Activated CD8-positive, alpha-beta memory T cell treated with anti-CD3 and anti-CD28 coated beads, Interleukin-2, amount 10 ng/mL, durations not matched to agents 7 days and 5 days (primary cell): ENCODE data around the gene SAMD4A. TPM values are rescaled to one million over a fixed set of nuclear protein-coding genes. Genes with fewer than 3 reads are reported as not detected.

Experiments used
- ATAC-seq: fragments of 150-1000 bp; cut with Tn5 transposase; one replicate; pipeline ENCODE4 v1.10.0; 2021; ENCODE audit warnings: moderate library complexity
- CTCF ChIA-PET: fragments of 350-600 bp; sonication (Branson Sonifier 250); formaldehyde crosslinking; loops from one replicate; lab custom pipeline; 2021; ENCODE audit warnings: antibody characterized with exemption; lab: Charles Lee
- DNase-seq: peaks from one replicate; pipeline ENCODE4 v3.0.0-alpha.2; 2020
- H3K27ac Mint-ChIP-seq: one replicate; pipeline ENCODE4 v1.8.0; 2021; ENCODE audit warnings: mild to moderate bottlenecking, mixed read lengths
- H3K27me3 Mint-ChIP-seq: one replicate; pipeline ENCODE4 v1.8.0; 2021; ENCODE audit warnings: mixed read lengths
- H3K36me3 Mint-ChIP-seq: one replicate; pipeline ENCODE4 v1.8.0; 2021; ENCODE audit warnings: mild to moderate bottlenecking, mixed read lengths
- H3K4me1 Mint-ChIP-seq: one replicate; pipeline ENCODE4 v1.8.0; 2021; ENCODE audit warnings: mixed read lengths
- H3K4me3 Mint-ChIP-seq: one replicate; pipeline ENCODE4 v1.8.0; 2021; ENCODE audit warnings: mild to moderate bottlenecking, moderate library complexity, mixed read lengths
- H3K9me3 Mint-ChIP-seq: one replicate; pipeline ENCODE4 v1.8.0; 2022; ENCODE audit warnings: low read depth, mixed read lengths
- total RNA-seq, 2 experiments: library from RNA; stranded (reverse); gene quantifications; one replicate each; pipeline ENCODE4 v1.2.3, GENCODE V29; 2021

SAMD4A gene
- total RNA-seq, 2 experiments from 2014 or later: 1.6 to 1.7 TPM

DNA sequence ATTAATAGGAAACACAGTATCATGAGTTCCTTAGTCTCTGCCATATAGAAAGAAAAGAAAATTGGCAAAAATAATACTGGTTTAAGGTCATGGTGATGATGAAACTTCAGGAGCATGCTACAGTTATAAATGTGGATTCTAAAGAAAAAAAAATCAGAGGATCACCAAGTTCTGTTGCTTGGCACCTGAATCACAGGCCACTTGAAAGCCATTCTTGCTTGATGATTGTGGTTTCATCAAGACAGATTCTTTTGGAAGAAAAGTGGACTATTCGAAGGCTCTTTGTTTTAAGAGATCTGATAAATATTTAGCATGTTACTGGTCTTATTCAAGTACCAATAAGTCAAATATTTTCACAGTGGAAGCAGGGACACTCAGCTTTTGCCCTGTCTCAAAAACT is 148.9 kb downstream of the SAMD4A start:
- Mint-ChIP-seq H3K27ac (no peak overlapping the region), H3K9me3 (peaks cover 2% of the 10 kb centered on the region), H3K27me3 (peaks cover 39% of the 10 kb centered on the region), H3K4me1 (peaks cover 17% of the 10 kb centered on the region), H3K36me3 (peaks cover 4% of the 10 kb centered on the region), H3K4me3 (no peak overlapping the region)
- no peak for ATAC-seq
- DNase-seq: no peak
- CTCF ChIA-PET: no interaction called here

DNA sequence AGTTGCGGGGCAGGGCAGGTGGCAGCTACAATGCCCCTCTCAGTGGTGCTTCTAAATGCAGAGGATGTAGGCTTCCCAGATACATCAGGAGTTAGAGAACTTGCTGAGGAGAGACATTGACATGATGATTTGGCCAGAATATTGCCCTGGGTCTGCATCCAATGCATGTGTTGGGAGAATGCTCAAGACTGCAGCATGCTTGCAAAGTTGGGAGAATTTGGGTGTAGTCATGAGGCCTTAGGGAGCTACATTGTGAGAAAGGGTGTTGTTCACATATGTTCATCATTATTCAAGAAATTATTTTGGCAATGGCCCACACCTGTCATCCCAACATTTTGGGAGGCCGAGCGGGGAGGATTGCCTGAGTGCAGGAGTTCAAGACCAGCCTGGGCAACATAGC is 149.9 kb downstream of the SAMD4A start:
- CTCF ChIA-PET: interaction anchor here (0.8 kb wide), 1 partner anchor 150 kb away, joined by 4 read pairs; the partner anchor contains the start of gene SAMD4A
- DNase-seq: no peak
- Mint-ChIP-seq H3K27ac (no peak overlapping the region), H3K36me3 (no peaks in the 10 kb centered on the region), H3K4me3 (no peak overlapping the region), H3K4me1 (peaks cover 10% of the 10 kb centered on the region), H3K9me3 (no peaks in the 10 kb centered on the region), H3K27me3 (peaks cover 44% of the 10 kb centered on the region)
- no peak for ATAC-seq

- H3K4me3 Mint-ChIP-seq: no peak overlapping the region
- ATAC-seq (no peak), DNase-seq (no peak)
- no peak overlapping the region for H3K27ac Mint-ChIP-seq
- H3K27me3 Mint-ChIP-seq: peaks cover 44% of the 10 kb centered on the region
- CTCF ChIA-PET: interaction anchor here (0.7 to 4.0 kb wide), 2 partner anchors 28 to 56 kb away, joined by 3 to 16 read pairs; no protein-coding TSS in a partner anchor
- no peaks in the 10 kb centered on the region for H3K36me3 Mint-ChIP-seq
- peaks cover 8% of the 10 kb centered on the region for H3K4me1 Mint-ChIP-seq
- H3K9me3 Mint-ChIP-seq: no peaks in the 10 kb centered on the region
Measured at GRCh38 chr14:54718046-54718445, 151.1 kb downstream of the SAMD4A start.

GRCh38 chr14:54719406-54719805 is 152.5 kb downstream of the SAMD4A start:
- no peaks in the 10 kb centered on the region for H3K36me3 Mint-ChIP-seq
- ATAC-seq (no peak), DNase-seq (no peak)
- H3K4me1 Mint-ChIP-seq: peaks cover 8% of the 10 kb centered on the region
- H3K4me3 Mint-ChIP-seq: no peak overlapping the region
- no peak overlapping the region for H3K27ac Mint-ChIP-seq
- H3K9me3 Mint-ChIP-seq: no peaks in the 10 kb centered on the region
- CTCF ChIA-PET: interaction anchor here (0.7 to 4.0 kb wide), 3 partner anchors 9 to 153 kb away, joined by 3 to 16 read pairs (median 3); partner anchors contain the start of gene SAMD4A
- H3K27me3 Mint-ChIP-seq: peaks cover 53% of the 10 kb centered on the region

DNA sequence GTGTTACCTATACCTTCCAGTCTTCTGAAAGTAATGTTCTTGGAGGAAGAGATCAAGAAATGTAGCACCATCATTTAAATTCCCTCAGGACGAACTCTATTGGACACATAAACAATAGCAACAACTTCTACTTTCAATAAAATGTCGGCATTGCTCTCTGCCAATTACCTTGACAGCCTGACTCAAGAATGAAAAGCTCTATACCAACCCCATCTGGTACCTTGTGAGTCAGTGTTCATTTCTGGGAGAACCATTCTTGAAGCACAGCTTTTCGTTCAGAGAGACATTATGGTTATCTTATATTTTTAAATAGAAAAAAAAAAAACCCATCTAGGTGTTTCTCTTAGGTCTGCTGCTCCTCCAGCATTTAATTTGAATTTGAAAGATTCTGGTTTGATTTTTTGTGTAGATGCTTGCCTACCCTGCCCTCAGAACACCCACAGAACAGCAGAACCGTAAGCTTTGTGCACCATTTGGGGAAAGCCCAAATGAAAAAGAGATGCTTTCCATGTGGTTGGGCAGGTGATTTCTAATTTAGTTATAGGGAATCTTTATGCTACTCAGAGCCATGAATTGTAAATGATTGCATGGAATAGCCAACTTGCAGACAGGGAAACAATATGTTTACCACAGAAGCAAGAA is 156.0 kb downstream of the SAMD4A start:
- ATAC-seq: peak; percentile 45
- Mint-ChIP-seq H3K4me1 (peaks cover 8% of the 10 kb centered on the region), H3K27ac (no peak overlapping the region), H3K4me3 (no peak overlapping the region), H3K36me3 (no peaks in the 10 kb centered on the region), H3K9me3 (no peaks in the 10 kb centered on the region), H3K27me3 (peaks cover 64% of the 10 kb centered on the region)
- no peak for DNase-seq
- CTCF ChIA-PET: interaction anchor here (0.5 to 4.6 kb wide), 8 partner anchors 16 to 174 kb away, joined by 3 to 28 read pairs (median 4); no protein-coding TSS in a partner anchor

DNA sequence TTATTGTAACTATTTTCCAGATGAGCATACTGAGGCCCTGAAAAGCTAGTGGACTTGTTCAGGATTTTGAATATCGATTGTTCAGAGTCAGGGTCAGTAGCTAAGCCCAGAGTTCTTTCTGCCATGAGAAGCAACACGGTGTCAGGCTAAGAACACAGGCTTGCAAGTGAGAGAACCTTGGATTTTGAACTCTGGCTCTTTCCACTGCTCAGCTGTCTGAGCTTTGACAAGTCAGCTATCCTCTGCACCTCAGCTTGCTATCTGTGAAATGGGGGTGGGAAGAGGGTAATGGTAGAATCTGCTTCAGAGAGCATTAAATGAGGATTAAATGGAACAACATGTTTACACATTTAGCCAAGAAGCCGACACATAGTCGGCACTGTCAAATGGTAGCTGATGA is 157.2 kb downstream of the SAMD4A start:
- Mint-ChIP-seq H3K36me3 (no peaks in the 10 kb centered on the region), H3K27ac (no peak overlapping the region), H3K9me3 (no peaks in the 10 kb centered on the region), H3K4me1 (peaks cover 13% of the 10 kb centered on the region), H3K4me3 (no peak overlapping the region), H3K27me3 (peaks cover 71% of the 10 kb centered on the region)
- no peak for ATAC-seq
- CTCF ChIA-PET: interaction anchor here (0.8 to 4.6 kb wide), 4 partner anchors 51 to 175 kb away, joined by 3 to 28 read pairs (median 4); no protein-coding TSS in a partner anchor
- no peak for DNase-seq

GRCh38 chr14:54724676-54725325 is 157.9 kb downstream of the SAMD4A start:
- no peaks in the 10 kb centered on the region for H3K36me3 Mint-ChIP-seq
- H3K4me3 Mint-ChIP-seq: no peak overlapping the region
- CTCF ChIA-PET: interaction anchor here (0.8 to 4.6 kb wide), 2 partner anchors 50 to 161 kb away, joined by 6 to 28 read pairs; no protein-coding TSS in a partner anchor
- DNase-seq: no peak
- peaks cover 66% of the 10 kb centered on the region for H3K27me3 Mint-ChIP-seq
- H3K9me3 Mint-ChIP-seq: no peaks in the 10 kb centered on the region
- ATAC-seq: no peak
- H3K27ac Mint-ChIP-seq: no peak overlapping the region
- peaks cover 18% of the 10 kb centered on the region for H3K4me1 Mint-ChIP-seq

- CTCF ChIA-PET: interaction anchor here (4.6 kb wide), 1 partner anchor 49 kb away, joined by 28 read pairs; no protein-coding TSS in a partner anchor
- no peak overlapping the region for H3K27ac Mint-ChIP-seq
- H3K36me3 Mint-ChIP-seq: no peaks in the 10 kb centered on the region
- DNase-seq: no peak
- H3K9me3 Mint-ChIP-seq: no peaks in the 10 kb centered on the region
- H3K4me1 Mint-ChIP-seq: peaks cover 25% of the 10 kb centered on the region
- no peak for ATAC-seq
- H3K27me3 Mint-ChIP-seq: peaks cover 66% of the 10 kb centered on the region
- no peak overlapping the region for H3K4me3 Mint-ChIP-seq
Measured at GRCh38 chr14:54725998-54726397, 159.1 kb downstream of the SAMD4A start.

DNA sequence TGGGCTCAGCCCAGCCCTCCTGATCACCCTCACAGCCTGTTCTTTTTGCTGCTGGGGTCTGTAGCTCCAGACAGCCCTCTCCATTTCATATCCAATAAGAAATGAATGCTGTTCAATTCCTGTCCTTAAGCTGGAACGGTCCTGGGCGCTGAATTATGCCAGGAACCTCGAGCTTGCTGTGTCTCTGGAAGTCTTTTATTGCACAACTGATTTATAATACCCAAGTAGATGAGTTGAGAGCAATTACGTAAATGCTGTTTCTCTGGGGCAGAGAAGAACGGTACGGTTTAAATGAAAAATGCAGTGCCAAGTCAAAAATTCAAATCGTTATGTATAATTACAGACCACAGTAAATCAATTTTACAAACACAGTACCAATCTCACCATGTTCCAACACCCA is 161.0 kb downstream of the SAMD4A start:
- ATAC-seq (no peak), DNase-seq (no peak)
- Mint-ChIP-seq H3K9me3 (no peaks in the 10 kb centered on the region), H3K4me3 (no peak overlapping the region), H3K27me3 (peaks cover 71% of the 10 kb centered on the region), H3K36me3 (no peaks in the 10 kb centered on the region), H3K4me1 (peaks cover 21% of the 10 kb centered on the region), H3K27ac (no peak overlapping the region)
- CTCF ChIA-PET: interaction anchor here (1.1 to 5.1 kb wide), 2 partner anchors 47 to 92 kb away, joined by 3 to 40 read pairs; no protein-coding TSS in a partner anchor

GRCh38 chr14:54728700-54729527 is 162.0 kb downstream of the SAMD4A start:
- H3K36me3 Mint-ChIP-seq: no peaks in the 10 kb centered on the region
- CTCF ChIA-PET: interaction anchor here (0.5 to 5.1 kb wide), 2 partner anchors 46 to 117 kb away, joined by 3 to 40 read pairs; no protein-coding TSS in a partner anchor
- H3K4me3 Mint-ChIP-seq: no peak overlapping the region
- no peak for ATAC-seq
- peaks cover 27% of the 10 kb centered on the region for H3K4me1 Mint-ChIP-seq
- no peaks in the 10 kb centered on the region for H3K9me3 Mint-ChIP-seq
- H3K27me3 Mint-ChIP-seq: peaks cover 72% of the 10 kb centered on the region
- H3K27ac Mint-ChIP-seq: no peak overlapping the region
- no peak for DNase-seq

DNA sequence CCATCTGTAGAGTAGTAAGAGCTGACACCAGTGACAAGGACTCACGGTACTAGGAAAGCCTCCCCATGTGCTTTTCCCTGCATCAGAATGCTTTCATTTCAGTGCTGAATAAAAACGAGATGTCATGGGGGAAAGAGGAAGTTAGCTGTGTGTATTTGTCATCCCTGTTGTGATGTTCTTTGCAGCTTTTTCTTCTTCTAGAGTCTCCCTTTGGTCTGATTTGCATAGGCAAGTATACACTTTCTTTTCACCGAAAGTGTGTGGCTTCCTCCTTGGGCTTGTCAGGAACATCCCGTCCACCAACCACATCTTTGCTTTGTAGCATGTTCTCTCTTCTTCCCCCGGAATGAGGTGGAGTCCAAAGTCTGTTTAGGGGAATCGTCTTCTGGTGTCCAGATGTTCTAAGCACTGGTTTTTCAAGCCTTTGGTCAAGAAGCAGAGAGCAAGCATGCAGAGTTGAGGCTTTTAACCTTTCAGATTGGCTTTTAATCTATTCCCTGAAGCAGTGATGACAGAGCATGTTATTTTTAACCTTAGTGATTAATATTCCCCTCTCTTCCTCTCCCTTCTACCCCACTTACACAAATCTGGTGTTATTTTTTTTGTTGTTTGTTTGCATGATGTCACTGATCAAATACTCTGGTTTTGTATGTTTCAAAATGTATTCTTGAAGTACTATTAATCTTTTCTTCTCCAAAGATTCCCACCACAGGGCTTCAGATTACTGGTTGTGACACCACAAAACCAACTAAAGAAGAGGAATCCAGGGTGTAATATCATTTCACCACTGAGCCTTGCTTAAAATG is 163.4 kb downstream of the SAMD4A start:
- H3K36me3 Mint-ChIP-seq: no peaks in the 10 kb centered on the region
- H3K27ac Mint-ChIP-seq: peak overlapping the region; percentile 11
- peak overlapping the region; percentile 29 for H3K4me3 Mint-ChIP-seq
- DNase-seq (peak; percentile 67), ATAC-seq (peak; percentile 94)
- CTCF ChIA-PET: interaction anchor here (0.8 to 5.1 kb wide), 3 partner anchors 44 to 163 kb away, joined by 3 to 40 read pairs (median 3); partner anchors contain the start of gene SAMD4A
- peaks cover 63% of the 10 kb centered on the region for H3K27me3 Mint-ChIP-seq
- H3K9me3 Mint-ChIP-seq: no peaks in the 10 kb centered on the region
- peaks cover 29% of the 10 kb centered on the region for H3K4me1 Mint-ChIP-seq

GRCh38 chr14:54734966-54735365 is 168.0 kb downstream of the SAMD4A start:
- no peak for DNase-seq
- Mint-ChIP-seq H3K9me3 (no peaks in the 10 kb centered on the region), H3K4me3 (no peak overlapping the region), H3K36me3 (no peaks in the 10 kb centered on the region), H3K4me1 (peaks cover 47% of the 10 kb centered on the region), H3K27ac (no peak overlapping the region), H3K27me3 (peaks cover 42% of the 10 kb centered on the region)
- ATAC-seq: no peak
- CTCF ChIA-PET: no interaction called here
